ENCODE data around the gene SLC6A6.
A peak's percentile ranks its signal among the peaks of the same experiment; 100 is the strongest.

- TF ChIP-seq CTCF (IDR thresholded peaks at IDR 0.05) (no peak), POLR2A (IDR thresholded peaks at IDR 0.05) (peak in 1 of 2 donors; percentile 19)
Observed at GRCh38 chr3:14402304-14402811, at the start of gene SLC6A6.

Measured in lower leg skin (tissue), 3 donors.